Measurements from ENCODE around the gene ANK3. TPM values are rescaled to one million over a fixed set of nuclear protein-coding genes. Genes with fewer than 3 reads are reported as not detected.

ANK3 gene
- polyA plus RNA-seq, 1 experiment = 0.13 TPM

- ChIA-PET POLR2A (no interaction called here), CTCF (no interaction called here)
- H3K4me3 ChIP-seq (ENCODE audit: low read depth, low read length) = no peak overlapping the region
- no peak for TF ChIP-seq CTCF (IDR thresholded peaks at IDR 0.05; ENCODE audit: insufficient read depth, low read depth, low read length)
- no peaks in the 10 kb centered on the region for H3K27me3 ChIP-seq (ENCODE audit: control insufficient read depth, insufficient read depth, low read length)
- H3K36me3 ChIP-seq (ENCODE audit: control insufficient read depth, insufficient read depth, low read length) = no peaks in the 10 kb centered on the region
- DNase-seq (ENCODE audit: low read depth) = no peak
These were observed 405.3 kb downstream of the ANK3 start for GRCh38 chr10:59984415-59984814.

GRCh38 chr10:59980356-59980755 is 409.3 kb downstream of the ANK3 start:
- ChIA-PET CTCF (no interaction called here), POLR2A (no interaction called here)
- Histone ChIP-seq H3K4me3 (ENCODE audit: low read depth, low read length) (no peak overlapping the region), H3K36me3 (ENCODE audit: control insufficient read depth, insufficient read depth, low read length) (no peaks in the 10 kb centered on the region), H3K27me3 (ENCODE audit: control insufficient read depth, insufficient read depth, low read length) (no peaks in the 10 kb centered on the region)
- no peak for TF ChIP-seq CTCF (IDR thresholded peaks at IDR 0.05; ENCODE audit: insufficient read depth, low read depth, low read length)
- no peak for DNase-seq (ENCODE audit: low read depth)

- CTCF ChIA-PET = no interaction called here
These were observed 412.2 kb downstream of the ANK3 start for GRCh38 chr10:59977486-59977885.

DNA sequence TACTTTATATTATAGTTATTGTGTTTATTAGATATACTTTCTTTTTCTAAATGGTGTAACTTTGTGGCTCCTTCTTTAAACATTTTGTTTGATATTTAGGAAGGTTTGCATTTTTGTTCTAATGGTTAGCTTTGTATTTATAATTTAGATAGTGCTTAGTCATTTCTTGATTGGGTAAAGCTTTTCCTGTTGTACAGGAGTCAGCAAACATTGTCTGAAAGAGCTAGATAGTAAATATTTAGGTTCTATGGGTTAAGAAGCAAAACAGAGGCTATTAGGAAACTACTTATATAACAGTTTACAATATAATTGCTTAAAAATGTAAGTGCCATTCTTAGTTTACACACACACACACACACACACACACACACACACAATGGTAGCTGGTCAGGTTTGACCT is 412.8 kb downstream of the ANK3 start:
- no peak for TF ChIP-seq CTCF (IDR thresholded peaks at IDR 0.05; ENCODE audit: insufficient read depth, low read depth, low read length)
- ChIA-PET CTCF (no interaction called here), POLR2A (interaction anchor here (0.6 kb wide), 1 partner anchor 612 kb away, joined by 5 read pairs; no protein-coding TSS in a partner anchor)
- Histone ChIP-seq H3K36me3 (ENCODE audit: control insufficient read depth, insufficient read depth, low read length) (no peaks in the 10 kb centered on the region), H3K4me3 (ENCODE audit: low read depth, low read length) (no peak overlapping the region), H3K27me3 (ENCODE audit: control insufficient read depth, insufficient read depth, low read length) (no peaks in the 10 kb centered on the region)
- no peak for DNase-seq (ENCODE audit: low read depth)

More at GRCh38 chr10:59977486-59977885, 412.2 kb downstream of the ANK3 start:
- TF ChIP-seq CTCF (IDR thresholded peaks at IDR 0.05; ENCODE audit: insufficient read depth, low read depth, low read length) = no peak
- Histone ChIP-seq H3K36me3 (ENCODE audit: control insufficient read depth, insufficient read depth, low read length) (no peaks in the 10 kb centered on the region), H3K27me3 (ENCODE audit: control insufficient read depth, insufficient read depth, low read length) (no peaks in the 10 kb centered on the region), H3K4me3 (ENCODE audit: low read depth, low read length) (no peak overlapping the region)
- no peak for DNase-seq (ENCODE audit: low read depth)
- POLR2A ChIA-PET = interaction anchor here (0.6 kb wide), 1 partner anchor 612 kb away, joined by 5 read pairs; no protein-coding TSS in a partner anchor

Small RNAs within 50 kb of the gene (small RNA-seq; reads per million reads assigned to genes)
- not detected for gene RF00019 (ENCODE audit: insufficient read length, low read depth, low replicate concordance)

All from BJ (cell line).